Fibroblast of skin of abdomen (primary cell): ENCODE results near the gene NRIP2.

Source experiments
- DNase-seq: peaks from one replicate; pipeline ENCODE4 v3.0.0-alpha.2; 2013

NRIP2 gene

GRCh38 chr12:2804393-2805142, 30.3 kb downstream of the NRIP2 start:
- DNase-seq = peak; percentile 45

GRCh38 chr12:2803635-2804392, 31.0 kb downstream of the NRIP2 start:
- no peak for DNase-seq

GRCh38 chr12:2801044-2801783, 33.6 kb downstream of the NRIP2 start:
- DNase-seq = no peak

GRCh38 chr12:2800046-2800570, 34.7 kb downstream of the NRIP2 start:
- DNase-seq = no peak

GRCh38 chr12:2797721-2798418, 37.0 kb downstream of the NRIP2 start:
- no peak for DNase-seq

- no peak for DNase-seq
These were observed 38.6 kb downstream of the NRIP2 start for GRCh38 chr12:2796187-2796666.

GRCh38 chr12:2795291-2796186, 39.3 kb downstream of the NRIP2 start:
- DNase-seq = peak; percentile 59

- DNase-seq = peak; percentile 84
These were observed 40.0 kb downstream of the NRIP2 start, which contains the start of gene FKBP4 for GRCh38 chr12:2794736-2795289. FKBP4 (plus strand) TSS chr12:2794970; CDS start chr12:2795140, 170 bp downstream.

GRCh38 chr12:2794191-2794735, 40.6 kb downstream of the NRIP2 start:
- DNase-seq = no peak

GRCh38 chr12:2793561-2793960, 41.3 kb downstream of the NRIP2 start:
- DNase-seq = no peak

- DNase-seq = no peak
These were observed 41.9 kb downstream of the NRIP2 start for GRCh38 chr12:2792671-2793500.

GRCh38 chr12:2791089-2791488, 43.7 kb downstream of the NRIP2 start:
- DNase-seq = no peak

- DNase-seq = no peak
These were observed 49.8 kb downstream of the NRIP2 start for GRCh38 chr12:2785017-2785416.

- peak; percentile 37 for DNase-seq
These were observed 50.8 kb downstream of the NRIP2 start for GRCh38 chr12:2783936-2784600.

GRCh38 chr12:2779281-2779680, 55.6 kb downstream of the NRIP2 start:
- no peak for DNase-seq

- DNase-seq = no peak
These were observed 58.6 kb downstream of the NRIP2 start for GRCh38 chr12:2776129-2776806.

- no peak for DNase-seq
These were observed 59.4 kb downstream of the NRIP2 start for GRCh38 chr12:2775431-2775830.
